ENCODE results near the gene OR8D2.

- TF ChIP-seq CTCF (IDR thresholded peaks at IDR 0.05) = no peak
- TF ChIP-seq EZH2 (IDR thresholded peaks at IDR 0.05; ENCODE audit: borderline replicate concordance, insufficient read depth, low read depth, low read length, poor library complexity, severe bottlenecking) = no peak
Observed at GRCh38 chr11:124346311-124346955, 26.4 kb upstream of the OR8D2 start.
